GM19324 (cell line): ENCODE data around the gene MED27.

Source experiments
- ATAC-seq: cut with Tn5 transposase; IDR thresholded peaks from one replicate; pipeline ENCODE4 v1.9.1; 2021; ENCODE audit warnings: mild to moderate bottlenecking, moderate library complexity; ENCODE audit not compliant: unreplicated experiment, low FRiP score

Gene MED27

GRCh38 chr9:131976157-131977108 lies 103.2 kb downstream of the MED27 start:
- no peak for ATAC-seq

GRCh38 chr9:131972889-131973288 lies 106.8 kb downstream of the MED27 start:
- ATAC-seq: no peak

- no peak for ATAC-seq
Measured at GRCh38 chr9:131971482-131972074, 108.1 kb downstream of the MED27 start.

- no peak for ATAC-seq
Measured at GRCh38 chr9:131969469-131969989, 110.1 kb downstream of the MED27 start.

GRCh38 chr9:131968632-131969031 lies 111.0 kb downstream of the MED27 start:
- no peak for ATAC-seq

- no peak for ATAC-seq
Measured at GRCh38 chr9:131965841-131966240, 113.8 kb downstream of the MED27 start.

GRCh38 chr9:131965103-131965502 lies 114.6 kb downstream of the MED27 start:
- ATAC-seq: no peak

- no peak for ATAC-seq
Measured at GRCh38 chr9:131963072-131964030, 116.3 kb downstream of the MED27 start.

- no peak for ATAC-seq
Measured at GRCh38 chr9:131961496-131961880, 118.2 kb downstream of the MED27 start.

- ATAC-seq: no peak
Measured at GRCh38 chr9:131960851-131961495, 118.7 kb downstream of the MED27 start.

- ATAC-seq: no peak
Measured at GRCh38 chr9:131960311-131960710, 119.4 kb downstream of the MED27 start.

- ATAC-seq: no peak
Measured at GRCh38 chr9:131959887-131960286, 119.8 kb downstream of the MED27 start.

- ATAC-seq: no peak
Measured at GRCh38 chr9:131959056-131959455, 120.6 kb downstream of the MED27 start.

- no peak for ATAC-seq
Measured at GRCh38 chr9:131954299-131954698, 125.4 kb downstream of the MED27 start.

- no peak for ATAC-seq
Measured at GRCh38 chr9:131951905-131952304, 127.8 kb downstream of the MED27 start.

- ATAC-seq: no peak
Measured at GRCh38 chr9:131951155-131951554, 128.5 kb downstream of the MED27 start.

- no peak for ATAC-seq
Measured at GRCh38 chr9:131950487-131950886, 129.2 kb downstream of the MED27 start.

- no peak for ATAC-seq
Measured at GRCh38 chr9:131946180-131946579, 133.5 kb downstream of the MED27 start.

GRCh38 chr9:131943351-131943841 lies 136.3 kb downstream of the MED27 start:
- no peak for ATAC-seq
